GM18502 (cell line): Measurements from ENCODE around the gene FERD3L.
"Not testable (repeated sequence)": the region's sequence is repeated elsewhere in the genome, so short reads cannot be mapped to it uniquely, and the experiment has no call there.

ENCODE experiments used
- ATAC-seq: cut with Tn5 transposase; IDR thresholded peaks from one replicate; pipeline ENCODE4 v1.9.1; 2021; ENCODE audit warnings: mild to moderate bottlenecking; ENCODE audit not compliant: unreplicated experiment, poor library complexity

The FERD3L gene, protein sequence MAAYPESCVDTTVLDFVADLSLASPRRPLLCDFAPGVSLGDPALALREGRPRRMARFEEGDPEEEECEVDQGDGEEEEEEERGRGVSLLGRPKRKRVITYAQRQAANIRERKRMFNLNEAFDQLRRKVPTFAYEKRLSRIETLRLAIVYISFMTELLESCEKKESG

DNA sequence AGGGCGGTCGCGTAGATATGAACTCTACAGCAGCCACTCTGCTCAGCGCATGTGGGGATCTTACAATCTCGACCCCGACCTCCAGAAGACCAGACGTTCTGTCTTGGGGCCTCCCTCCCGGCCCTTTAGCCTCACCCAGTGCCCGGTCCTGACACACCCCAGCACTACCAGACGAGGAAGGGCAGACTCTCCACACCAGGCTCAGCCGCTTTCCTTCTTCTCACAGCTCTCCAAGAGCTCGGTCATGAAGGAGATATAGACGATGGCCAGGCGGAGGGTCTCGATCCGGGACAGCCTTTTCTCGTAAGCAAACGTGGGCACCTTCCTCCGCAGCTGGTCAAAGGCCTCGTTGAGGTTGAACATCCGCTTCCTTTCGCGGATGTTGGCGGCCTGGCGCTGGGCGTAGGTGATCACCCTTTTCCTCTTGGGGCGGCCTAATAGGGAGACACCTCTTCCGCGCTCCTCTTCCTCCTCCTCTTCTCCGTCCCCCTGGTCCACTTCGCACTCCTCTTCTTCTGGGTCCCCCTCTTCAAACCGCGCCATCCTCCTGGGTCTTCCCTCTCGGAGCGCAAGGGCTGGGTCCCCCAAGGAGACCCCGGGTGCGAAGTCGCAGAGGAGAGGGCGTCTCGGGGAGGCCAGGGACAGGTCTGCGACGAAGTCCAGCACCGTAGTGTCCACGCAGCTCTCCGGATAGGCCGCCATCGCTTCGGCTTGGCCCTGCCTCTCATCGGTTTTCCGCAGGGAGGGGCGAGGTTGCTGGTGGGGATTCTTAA lies at the start of gene FERD3L:
Gene FERD3L, minus strand, starts transcription at position 761 of the 773 bp plus-strand sequence. Its CDS starts 59 bp downstream, at position 702.
- no peak for ATAC-seq

DNA sequence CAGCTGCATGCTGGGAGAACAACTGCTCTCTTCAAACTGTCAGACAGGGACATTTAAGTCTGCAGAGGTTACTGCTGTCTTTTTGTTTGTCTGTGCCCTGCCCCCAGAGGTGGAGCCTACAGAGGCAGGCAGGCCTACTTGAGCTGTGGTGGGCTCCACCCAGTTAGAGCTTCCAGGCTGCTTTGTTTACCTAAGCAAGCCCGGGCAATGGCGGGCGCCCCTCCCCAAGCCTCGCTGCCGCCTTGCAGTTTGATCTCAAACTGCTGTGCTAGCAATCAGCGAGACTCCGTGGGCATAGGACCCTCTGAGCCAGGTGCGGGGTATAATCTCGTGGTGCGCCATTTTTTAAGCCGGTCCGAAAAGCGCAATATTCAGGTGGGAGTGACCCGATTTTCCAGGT lies 49.2 kb upstream of the FERD3L start:
- not testable (repeated sequence) for ATAC-seq

DNA sequence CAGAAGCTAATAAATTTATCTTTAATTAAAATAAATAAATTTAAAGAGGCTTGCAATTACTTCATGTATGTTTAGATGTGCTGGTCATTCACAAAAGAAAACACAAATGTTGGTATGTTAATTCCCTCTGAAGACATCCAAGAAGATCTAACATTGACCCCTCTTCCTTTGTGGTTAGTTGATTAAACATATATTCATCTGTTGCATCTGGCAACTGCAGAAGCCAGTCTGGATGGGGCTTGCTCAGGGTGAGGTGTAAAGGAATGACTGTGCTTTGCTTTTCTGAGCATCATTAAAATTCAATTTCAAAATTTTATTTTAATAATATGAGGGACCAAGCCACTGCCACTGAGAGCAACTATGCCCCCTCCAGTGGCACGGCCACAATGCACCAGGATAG lies 36.4 kb upstream of the FERD3L start:
- no peak for ATAC-seq

DNA sequence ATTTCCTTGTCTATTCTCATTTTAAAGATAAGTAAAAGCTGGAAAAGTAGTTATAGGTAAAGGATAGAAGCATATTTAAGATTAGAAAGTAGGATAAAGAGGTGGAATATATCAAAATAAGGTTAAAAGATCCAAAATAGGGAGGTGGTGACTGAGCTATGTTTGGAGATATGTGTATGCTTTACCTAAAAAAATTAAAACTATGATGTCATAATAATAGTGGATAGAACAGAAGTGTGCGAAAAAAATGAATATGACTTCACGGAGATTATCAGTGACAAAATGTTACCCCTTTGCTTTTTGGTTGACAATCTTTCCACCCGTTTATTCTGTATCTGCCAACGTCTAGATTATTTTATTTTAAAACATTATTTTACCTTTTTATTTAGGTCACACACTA lies 33.4 kb upstream of the FERD3L start:
- ATAC-seq = no peak

DNA sequence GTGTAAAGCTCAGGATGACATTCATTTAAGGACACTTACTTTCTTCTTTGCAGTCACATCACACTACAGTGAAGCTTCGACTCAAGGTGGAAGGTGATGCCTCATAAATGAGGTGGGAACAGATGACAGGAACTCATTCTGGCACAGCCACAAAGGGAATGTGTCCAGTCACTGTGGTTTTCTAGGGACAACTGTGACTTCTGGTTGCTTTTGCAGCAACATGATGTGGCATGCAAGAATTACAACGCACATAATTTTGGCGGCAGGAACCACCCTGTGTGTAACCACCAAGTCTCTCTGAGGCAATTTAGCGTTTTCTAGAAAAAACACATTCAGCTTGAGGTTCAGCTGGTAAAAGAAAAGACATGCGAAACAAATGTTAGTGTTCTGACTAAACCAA lies 32.0 kb upstream of the FERD3L start:
- no peak for ATAC-seq

DNA sequence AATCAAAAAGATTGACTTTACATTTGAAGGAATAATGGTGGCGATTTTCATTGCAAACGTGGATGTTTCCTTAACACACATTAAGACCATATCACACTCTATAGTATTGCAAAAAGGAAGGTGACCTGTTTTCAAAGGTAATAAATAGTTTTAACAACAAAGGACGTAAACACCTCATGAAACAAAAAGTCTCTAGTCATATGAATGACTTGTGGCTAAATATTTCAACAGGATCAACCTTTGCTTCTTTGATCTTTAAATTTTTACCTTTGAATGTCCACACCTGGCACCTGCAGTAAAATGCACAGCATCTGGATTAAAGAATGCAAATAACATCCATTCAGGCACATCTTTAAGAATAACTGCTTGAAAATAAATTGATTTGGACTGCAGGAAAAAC lies 30.0 kb upstream of the FERD3L start:
- ATAC-seq = no peak

DNA sequence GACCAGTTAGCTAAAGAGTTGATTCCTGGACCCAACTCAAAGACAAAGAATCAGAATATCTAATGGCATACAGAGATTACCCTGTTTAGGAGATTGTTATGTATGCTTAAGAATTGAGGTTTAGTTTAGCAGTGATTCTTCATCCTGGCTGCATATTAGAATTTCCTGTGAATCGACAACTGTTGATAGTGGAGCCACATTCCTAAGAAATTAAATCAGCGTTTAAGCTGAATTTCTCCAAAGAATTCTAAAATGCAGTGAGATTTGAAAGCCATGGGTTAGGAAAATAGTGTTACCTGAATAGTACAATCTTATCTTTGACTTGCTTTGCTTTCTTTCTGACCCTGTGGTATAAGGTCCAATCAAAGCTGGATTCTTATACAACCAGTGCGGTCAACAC lies 16.4 kb upstream of the FERD3L start:
- ATAC-seq = no peak

DNA sequence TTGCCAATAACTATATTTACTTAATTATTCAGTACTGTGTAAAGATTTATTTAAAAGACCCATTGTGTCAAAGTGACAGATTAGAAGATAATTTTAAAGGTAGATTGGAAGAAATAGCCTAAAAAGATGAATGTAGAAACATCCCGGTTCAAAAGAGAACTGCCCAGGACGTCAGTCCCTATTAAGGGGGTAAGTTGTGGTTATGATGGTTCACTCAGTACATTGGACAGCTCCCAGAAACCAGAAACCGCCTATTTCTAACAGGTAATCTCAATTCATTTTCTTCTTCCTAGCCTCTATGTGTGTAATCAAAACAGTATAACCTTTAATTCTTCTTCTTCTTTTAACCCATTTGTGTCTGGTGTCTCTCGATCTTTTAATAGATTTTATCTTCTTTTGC lies 1.5 kb upstream of the FERD3L start:
- no peak for ATAC-seq

DNA sequence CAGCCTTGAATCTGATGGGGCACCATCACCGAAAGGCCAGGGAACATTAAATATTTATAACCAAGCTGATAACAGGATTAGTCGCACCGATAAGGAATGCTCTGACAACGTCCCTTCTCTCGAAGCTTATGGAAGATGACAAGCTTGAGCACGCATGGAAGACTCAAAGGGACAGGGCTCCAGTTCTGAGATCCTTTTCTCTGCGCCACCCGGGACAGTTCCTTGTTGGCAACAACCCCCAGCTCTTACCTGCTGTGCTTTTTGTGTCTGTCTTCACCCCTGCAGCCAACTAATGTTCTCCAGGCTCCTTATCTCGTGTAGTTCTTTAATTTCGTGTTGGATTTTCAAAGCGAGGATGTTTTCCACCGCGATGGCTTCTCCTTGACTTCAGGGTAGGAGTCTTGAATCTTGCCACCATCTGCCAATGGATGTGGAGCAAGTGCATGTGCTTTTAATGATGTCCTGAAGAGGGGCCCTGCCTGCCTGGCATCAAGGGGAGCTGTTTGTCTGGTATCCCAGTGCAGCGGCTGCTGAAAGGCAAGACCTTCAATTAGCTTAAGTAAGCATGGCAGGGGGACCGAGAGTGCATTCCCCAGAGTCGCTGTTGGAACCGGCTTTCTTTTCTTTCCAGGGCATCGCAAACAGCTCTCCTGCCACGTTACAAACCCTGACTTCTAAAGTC lies 354 bp upstream of the FERD3L start:
- no peak for ATAC-seq

DNA sequence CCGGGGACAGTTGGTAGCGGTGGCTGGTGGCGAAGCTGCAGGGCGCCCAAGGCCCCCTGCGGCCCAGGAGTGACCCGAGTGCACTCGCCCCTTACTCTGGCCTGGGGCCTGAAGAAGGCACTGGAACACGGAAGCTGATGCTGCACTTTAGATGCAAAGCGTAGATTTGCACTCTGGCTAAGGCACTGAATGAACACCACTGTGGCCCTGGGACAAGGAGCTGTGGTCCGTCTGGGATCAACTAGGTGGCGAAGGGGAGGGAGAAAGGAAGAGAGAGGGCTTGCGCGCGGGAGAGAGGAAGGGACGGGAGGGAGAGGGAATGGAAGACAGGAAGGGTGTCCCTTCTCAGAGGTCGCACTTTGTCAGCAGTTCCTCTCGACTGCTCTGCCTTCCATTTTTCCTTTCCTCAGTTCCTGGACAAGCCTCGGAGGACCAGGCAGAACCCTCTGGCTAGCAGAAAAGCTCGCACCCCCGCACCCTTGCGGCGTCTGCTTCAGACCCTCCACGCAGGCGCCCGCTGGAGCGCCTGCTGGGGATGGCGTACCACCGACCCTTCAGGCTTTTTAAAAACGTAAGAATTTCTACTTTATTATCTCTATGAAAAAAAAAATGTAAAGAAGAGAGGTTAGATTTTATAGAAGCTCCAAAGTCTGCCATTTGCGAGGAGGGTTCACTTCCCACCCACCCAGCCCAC lies 1.2 kb downstream of the FERD3L start:
- no peak for ATAC-seq

DNA sequence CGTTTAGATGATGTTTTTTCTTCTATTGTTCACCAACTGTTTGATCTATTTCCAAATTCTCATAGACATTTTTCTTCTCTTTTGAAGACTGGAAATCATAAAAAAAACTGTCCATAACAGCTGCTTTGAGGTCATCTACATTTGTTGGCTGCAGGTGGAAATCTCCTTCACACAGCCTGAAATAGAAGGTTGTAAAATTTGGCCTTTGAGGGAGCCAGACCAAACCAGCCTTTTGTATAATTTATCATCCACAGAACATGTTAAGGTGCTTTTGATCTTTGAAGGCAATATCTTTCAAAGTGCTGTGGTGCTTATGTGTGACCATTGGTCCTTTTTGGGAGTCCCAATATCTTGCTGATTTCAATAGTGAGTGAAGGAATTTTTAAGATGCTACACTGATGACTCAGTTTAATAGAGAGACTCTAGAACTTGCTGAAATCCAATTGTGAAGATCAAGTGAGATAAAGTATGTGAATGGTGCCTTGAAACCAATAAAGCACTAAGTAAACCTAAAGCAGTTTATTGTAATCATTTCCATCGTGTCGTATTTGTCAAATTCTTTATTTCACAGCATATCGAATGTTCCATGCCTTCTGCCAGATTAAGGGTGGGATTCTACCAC lies 5.4 kb downstream of the FERD3L start:
- no peak for ATAC-seq

DNA sequence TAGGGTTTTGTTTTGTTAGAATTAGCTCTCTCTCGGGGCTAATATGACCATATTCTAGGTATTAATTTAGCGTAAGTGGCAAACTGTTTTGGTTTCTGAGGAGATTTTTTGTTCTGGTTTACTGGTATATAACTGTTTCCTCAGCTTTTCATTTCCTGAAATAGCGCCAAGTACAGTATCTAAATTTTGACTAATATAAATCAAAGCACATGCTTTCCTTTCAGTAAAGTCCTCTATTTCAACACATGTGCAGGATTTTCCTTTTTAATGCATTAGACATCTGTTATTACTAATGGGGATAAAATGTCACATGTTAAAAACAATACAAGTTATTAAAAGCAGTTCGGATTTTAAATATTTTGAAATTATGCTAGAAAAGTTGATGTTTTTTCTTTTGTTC lies 11.3 kb downstream of the FERD3L start:
- no peak for ATAC-seq

DNA sequence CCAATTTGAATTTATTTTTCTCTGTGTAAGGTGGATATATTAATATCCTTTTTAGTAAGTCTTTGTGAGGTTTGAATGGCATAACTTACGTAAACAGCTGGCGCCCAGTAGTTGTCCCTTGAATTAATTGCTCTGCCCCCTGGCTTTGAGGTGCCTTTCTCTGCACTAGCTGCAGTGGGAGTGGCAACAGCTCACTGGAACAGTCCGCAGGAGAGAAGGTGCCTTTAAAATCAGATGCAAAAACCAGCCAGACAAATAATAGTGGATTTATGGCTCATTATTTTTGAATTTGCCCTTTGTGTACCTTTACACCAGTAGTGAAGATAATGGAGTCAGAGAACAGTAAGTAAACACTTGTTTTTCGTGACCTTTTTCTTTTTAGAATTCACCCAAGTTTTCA lies 11.8 kb downstream of the FERD3L start:
- no peak for ATAC-seq

DNA sequence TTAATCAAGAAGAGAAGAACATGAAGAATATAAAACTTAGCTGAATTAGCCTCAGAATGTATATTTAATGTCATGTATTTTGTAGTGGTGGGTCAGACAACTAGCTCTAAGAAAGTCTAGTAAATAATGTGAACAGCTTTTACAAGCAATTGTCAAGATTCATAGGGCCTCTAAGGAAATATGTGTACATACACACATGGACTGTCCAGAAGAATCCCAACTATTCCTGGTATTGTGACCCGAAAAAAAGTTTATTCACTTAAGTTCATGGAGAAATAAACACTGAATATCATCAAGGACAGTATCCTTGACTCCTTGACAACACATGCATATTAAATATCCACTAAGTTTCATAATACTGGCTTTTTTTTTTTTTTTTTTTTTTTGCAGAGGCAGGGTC lies 16.4 kb downstream of the FERD3L start:
- ATAC-seq = no peak

DNA sequence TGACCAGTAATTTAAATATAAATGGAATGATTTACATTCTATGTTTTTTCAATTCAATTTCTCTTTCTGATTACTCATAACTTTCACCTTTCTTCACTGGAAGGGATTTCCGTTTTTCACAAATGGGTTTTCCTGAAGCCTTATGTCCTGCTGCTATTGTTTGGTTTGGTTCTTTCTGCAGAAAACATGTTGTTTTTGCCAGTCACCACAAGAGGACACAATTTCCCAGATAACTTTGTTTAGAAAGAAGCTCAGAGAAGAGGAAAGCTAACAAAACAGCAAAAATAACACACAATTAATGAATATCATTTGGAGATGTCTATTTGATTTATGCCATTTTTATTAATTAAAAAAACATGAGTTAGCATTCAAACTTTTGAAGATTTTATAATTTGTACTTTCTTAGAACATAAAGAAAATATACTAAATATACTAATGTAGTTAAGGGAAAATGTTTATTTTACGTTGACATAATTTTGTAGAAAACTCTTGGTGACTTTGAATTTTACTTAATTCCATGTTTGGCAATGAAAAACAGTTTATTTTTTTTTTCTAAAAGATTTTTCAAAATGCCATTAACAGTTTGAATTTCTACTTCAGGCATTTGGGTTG lies 23.1 kb downstream of the FERD3L start:
- ATAC-seq = no peak

DNA sequence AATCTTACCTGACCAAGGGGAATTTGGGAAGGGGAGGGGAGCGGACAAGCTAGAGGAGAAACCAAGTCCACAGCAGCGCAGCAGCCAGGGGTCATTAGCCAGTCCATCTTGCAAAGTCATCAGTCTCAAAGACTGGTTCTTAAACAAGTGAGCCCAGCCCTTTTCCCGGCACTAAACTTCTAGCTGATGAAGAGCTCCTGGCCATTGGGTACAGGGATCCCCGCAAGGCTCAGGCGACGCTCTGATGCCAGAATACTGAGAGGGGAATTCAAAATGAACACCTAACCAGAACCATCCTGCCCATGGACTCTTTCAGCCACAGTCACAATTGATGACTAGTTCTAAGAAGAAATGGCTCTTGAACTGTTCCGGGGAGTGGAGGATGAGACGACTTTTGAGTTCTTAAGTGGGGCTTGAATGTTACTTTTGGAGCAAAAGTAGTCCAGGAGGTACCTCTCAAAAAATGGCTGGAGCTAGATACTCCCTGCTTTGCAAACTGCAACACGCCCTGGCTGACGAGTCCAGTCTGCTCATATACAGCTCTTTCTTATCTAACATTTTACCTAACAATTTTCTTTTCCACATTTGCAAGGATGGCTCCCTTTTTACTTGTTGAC lies 25.2 kb downstream of the FERD3L start:
- no peak for ATAC-seq

DNA sequence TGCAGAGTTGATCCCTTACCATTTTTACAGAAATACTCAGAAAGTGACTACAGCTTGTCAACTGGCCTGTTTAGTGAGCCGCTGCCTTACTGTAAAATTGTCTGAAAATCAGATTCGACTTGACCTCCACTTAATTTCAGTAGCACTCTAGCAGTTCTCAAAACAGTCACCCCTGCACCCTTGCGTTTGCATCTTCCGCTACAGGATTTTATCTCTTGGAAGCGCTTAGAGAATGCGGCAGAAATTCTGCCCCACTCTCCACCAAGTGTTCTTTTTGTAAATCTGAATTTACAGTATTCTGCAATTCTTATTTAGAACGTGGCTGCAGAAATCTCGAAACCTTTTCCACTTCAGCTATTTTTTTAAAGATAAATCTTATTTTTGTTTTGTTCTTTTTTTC lies 25.8 kb downstream of the FERD3L start:
- ATAC-seq = no peak

DNA sequence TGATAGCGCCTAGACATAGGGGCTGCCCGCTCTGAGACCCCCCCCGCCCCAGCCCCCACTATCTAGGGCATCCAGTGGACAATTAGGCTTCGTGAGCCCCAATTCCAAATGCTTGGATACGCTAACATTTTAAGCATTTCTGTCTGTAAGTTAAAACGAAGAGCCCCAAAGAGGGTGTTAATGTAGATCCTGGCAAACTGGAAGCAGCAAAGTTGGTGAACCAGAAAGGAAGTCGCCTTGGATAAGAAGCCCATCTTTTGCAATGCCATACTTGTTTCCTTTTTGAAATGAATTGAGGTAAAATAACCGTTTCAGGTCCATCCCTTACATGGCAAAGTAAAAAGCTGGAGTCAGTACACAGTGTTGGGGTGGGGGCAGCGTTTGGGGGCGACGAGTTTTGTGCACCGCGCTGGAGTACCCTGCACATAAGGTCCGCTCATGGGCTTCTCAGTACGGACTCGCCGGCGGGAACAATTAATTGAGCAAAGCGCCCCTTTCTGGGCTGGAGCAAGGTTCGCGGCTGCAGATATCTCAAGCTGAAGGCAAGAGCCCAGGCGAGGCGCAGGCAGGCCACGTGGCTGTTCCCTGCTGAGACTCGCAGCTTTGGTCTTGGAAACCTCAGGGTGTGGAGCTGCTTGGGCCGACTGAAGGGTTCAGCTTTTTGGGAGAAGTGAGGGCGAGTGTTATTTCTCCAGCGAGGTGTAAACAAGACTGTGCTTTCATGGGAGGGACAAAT lies 26.4 kb downstream of the FERD3L start:
- no peak for ATAC-seq
